ENCODE measurements around the gene STIM1.
"Not testable (repeated sequence)": the region's sequence is repeated elsewhere in the genome, so short reads cannot be mapped to it uniquely, and the experiment has no call there.

STIM1 gene

GRCh38 chr11:3854977-3855807 is at the start of gene STIM1:
Gene STIM1, plus strand, starts transcription at chr11:3855664. Its CDS starts 607 bp downstream, at chr11:3856271.
- peak; percentile 82 to 84 for ATAC-seq

- peak; percentile 71 to 76 for ATAC-seq
Measured at GRCh38 chr11:3807909-3808860, 47.3 kb upstream of the STIM1 start, which contains the start of gene PGAP2. Gene PGAP2, plus strand, starts transcription at chr11:3808560. Its CDS starts 2,700 bp downstream, at chr11:3811260.

DNA sequence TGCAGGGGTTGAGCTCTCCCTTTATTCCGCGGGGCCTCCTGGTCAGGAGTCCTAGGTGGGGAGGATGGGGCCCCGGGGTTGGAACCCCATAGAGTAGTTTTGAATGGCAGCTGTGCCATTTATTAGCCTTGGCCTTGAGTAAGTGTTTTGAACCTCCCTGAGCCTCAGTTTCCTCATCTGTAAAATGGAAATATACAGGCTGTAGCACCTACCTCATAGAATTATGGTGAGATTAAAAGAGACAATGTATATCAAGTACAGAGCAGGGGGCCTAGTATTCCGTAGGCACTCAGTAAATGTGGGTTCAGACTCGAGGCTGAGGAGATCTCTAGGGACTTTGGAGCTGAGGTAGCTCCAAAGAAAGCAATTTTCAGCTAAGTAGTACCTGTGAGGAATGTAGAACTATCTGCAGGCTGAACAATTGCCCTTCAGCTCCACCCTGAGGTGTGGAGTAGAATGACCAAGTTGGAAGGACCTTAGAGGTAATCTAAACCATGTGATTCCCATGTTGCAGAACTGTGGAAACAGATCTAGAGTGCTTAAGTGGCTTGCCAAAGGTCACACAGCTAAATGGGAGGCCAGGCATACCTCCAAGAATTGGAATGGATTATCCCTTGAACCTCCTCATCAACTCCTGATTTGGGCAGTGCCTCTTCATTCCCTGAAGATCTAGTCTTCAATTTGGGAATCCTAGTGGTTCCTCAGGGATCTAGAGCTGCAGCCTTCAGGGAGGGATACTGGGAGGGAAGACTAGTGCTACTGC is 46.4 kb upstream of the STIM1 start:
- peak; percentile 75 to 78 for ATAC-seq

DNA sequence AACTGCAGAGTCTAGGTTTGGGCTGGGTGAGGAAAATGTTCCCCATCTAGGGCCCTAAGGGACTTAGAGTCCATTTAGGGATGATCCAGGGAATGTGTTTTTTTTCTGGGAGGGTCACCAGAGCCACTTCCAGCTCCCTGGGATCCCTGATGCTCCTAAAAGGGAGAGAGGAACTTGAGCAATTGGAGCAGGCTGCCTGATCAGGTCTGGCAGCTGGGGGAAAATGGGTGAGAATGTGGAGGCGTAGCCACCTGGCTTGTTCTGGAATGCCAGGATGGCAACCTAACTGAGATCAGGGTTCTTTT is 45.9 kb upstream of the STIM1 start:
- ATAC-seq: no peak

GRCh38 chr11:3810446-3810845 is 45.0 kb upstream of the STIM1 start:
- ATAC-seq: no peak

GRCh38 chr11:3810951-3811350 is 44.5 kb upstream of the STIM1 start:
- no peak for ATAC-seq

DNA sequence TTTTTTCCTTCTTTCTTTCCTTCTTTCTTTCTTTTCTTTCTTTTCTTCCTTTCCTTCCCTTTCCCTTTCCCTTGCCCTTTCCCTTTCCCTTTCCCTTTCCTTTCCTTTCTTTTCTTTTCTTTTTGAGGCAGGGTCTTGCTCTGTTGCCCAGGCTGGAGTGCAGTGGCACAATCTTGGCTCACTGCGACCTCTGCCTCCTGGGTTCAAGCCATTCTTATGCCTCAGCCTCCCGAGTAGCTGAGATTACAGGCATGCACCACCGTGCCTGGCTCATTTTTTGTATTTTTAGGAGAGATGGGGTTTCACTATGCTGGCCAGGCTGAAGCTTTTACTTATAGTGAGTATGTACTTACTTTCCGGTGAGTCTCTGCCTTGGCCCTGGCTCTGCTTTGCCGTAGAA is 40.6 kb upstream of the STIM1 start:
- ATAC-seq: not testable (repeated sequence)

DNA sequence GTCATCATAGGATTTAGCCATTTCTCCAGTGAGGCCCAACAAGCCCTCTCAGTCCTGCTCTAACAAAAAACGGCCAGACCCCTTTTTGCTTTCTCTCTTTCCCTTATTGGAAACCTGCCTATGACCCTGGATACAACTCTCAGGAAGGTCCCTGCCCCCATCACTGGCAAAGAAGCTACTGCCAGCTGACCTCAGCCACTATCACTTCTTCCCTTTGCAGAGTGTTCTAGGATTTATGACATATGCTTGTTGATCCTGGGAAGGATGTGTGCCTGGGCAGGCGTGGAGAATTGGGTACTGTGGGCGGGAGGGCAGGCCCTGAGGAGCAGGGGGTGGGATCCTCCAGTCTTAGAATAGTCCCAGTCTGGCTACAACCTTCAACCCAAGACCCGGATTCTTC is 39.6 kb upstream of the STIM1 start:
- ATAC-seq: no peak

GRCh38 chr11:3816673-3817072 is 38.8 kb upstream of the STIM1 start:
- no peak for ATAC-seq

DNA sequence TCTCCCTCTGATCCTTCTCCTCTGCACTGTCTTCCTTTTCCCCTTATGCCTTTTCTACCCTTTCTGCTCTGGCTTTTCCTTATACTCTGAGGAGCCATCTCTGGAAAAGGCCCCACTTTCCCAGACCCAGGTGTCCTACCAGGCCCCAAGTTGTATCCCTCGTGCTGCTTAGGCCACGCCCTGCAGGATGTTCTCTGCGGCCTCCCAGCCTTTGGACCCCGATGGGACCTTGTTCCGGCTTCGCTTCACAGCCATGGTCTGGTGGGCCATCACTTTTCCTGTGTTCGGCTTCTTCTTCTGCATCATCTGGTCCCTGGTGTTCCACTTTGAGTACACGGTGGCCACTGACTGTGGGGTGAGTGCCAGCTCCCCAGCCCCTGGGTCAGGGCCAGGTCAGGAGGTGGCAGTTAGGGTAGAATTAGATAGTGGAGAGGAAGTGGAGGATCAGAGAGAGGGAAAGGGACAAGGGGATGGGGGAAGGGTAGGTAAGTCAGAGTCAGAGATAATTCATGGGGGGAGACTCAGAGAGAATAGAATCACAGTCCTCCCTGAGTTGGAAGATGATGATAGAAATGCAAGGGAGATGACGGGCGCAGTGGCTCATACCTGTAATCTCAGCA is 38.2 kb upstream of the STIM1 start:
- no peak for ATAC-seq

DNA sequence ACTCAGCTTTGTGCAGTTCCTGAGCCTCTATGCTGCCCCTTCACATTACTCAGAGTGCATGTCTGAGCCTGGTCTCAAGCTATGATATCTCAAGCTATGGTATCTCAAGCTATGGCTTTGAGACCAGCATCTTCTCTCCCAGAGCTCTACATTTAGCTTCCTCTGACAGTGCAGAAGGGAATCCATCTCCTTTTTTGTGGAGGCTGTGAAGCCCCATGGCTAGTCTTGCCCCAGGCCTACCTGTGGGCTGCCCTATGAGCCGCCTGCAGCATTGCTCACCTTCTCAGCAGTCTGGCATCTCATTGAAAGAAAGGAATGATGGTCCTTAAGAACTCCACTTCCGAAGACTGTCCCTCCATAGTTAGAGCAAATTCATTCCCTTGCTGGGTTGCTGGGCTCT is 34.5 kb upstream of the STIM1 start:
- no peak for ATAC-seq

GRCh38 chr11:3822312-3822711 is 33.2 kb upstream of the STIM1 start:
- ATAC-seq: no peak

GRCh38 chr11:3823303-3823702 is 32.2 kb upstream of the STIM1 start:
- no peak for ATAC-seq

- ATAC-seq: no peak
Measured at GRCh38 chr11:3823762-3824506, 31.5 kb upstream of the STIM1 start.

DNA sequence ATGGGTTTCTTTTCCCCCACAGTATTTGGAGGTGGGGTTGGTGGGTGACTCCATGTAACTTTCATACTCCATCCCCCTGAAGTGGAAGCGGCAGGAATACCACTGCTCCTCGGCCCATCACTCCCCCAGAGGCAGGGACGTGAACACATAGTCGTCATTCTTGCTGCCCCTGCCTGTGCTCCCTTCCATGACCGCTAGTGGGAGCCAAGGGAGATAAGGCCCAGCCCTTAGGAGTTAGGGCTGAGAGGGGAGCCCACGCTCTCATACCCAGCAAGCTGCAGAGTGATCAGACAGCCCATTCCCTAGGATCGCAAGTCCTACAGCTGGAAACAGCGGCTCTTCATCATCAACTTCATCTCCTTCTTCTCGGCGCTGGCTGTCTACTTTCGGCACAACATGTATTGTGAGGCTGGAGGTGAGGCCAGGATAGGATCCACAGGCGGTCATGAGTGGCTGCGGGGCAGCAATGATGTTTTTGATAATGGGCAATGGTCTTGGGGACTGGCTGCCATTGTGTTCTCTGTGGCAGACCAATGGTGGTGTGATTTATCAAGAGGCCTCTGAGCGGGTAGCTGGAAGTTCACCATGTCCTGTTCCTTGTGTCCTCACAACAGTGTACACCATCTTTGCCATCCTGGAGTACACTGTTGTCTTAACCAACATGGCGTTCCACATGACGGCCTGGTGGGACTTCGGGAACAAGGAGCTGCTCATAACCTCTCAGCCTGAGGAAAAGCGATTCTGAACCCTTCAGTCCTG is 30.6 kb upstream of the STIM1 start:
- peak; percentile 90 to 91 for ATAC-seq

DNA sequence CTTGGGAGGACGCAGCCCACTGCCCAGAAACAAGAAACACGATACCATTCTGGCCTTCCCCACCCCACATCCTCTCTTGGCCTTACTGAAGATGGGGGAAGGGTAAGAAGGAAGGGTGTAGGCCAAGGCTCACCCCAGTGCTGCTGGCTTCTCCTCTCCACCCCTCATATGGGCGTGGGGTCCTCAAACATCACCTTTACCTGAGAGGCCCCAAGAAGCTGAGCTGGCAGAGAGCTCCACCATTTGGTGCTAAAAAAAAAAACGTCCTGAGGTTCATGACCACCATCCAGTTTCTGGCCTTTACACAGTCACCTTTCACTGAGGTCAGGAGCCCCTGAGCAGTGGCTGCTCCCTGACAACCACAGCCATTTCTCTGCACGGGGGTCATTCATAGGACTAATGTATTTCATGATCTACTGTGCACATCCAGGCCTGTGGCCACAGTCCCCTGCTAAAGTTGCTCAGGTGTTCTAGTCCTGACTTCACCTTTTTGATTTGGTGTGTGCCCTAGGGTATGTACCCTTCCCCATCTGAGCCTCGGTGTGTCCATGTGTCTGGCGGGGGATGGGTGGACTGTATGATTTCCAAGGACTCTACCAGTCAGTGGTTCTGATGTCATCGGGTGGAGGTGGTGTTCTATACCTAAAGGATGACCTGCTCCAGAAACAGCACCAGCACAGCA is 29.9 kb upstream of the STIM1 start:
- no peak for ATAC-seq

DNA sequence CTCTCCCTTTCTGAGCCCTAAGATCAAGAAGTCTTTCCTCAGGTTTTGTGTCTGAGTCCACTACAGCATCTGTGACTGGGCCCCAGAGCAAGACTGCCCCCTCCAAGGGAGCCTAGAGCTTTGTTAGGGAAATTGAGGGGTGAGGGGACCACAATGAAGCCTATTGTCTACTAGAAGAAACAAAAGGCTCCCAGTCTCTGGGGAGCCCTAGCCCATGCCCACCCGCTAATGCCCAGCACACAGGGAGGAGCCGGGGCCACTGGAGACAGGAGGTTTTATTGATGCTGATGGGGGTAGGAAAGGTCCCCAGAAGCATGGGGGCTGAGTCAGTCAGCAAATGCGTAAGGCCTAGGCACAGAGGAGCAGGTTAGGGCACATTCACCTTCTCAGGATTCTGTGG is 28.7 kb upstream of the STIM1 start:
- no peak for ATAC-seq

DNA sequence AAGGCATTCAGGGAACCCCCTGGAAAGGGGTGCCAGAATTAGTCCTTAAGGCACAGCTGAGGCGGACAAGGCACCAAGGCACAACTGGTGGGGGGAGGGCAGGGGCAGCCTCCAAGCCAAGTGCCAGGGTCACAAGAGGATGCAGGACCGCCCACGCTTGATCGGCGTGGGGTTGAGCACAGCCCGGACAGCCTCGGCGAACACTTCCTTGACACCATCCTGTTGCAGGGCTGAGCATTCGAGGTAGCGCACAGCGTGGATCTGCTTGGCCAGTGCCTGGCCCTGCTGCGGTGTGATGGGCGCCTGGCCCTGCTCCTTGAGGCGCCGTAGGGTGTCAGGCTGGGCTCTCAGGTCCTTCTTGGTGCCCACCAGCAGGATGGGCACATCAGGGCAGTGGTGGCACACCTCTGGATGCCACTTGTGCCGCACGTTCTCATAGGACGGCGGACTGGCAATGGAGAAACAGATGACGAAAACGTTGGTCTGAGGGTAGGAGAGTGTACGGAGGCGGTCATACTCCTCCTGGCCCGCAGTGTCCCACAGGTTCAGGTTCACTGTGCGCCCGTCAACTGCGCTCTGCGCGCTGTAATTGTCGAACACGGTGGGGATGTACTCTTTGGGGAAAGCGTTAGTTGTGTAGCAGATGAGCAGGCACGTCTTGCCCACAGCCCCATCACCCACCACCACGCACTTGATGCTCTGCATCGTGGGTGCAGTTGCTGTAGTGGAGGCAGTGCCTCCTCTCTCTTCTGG is 27.9 kb upstream of the STIM1 start:
- no peak for ATAC-seq

GRCh38 chr11:3830088-3830487 is 25.4 kb upstream of the STIM1 start:
- ATAC-seq: no peak

GRCh38 chr11:3830730-3831129 is 24.7 kb upstream of the STIM1 start:
- no peak for ATAC-seq
